Measurements from ENCODE around the gene DIS3L2.

GRCh38 chr2:232147440-232148077, 186.0 kb downstream of the DIS3L2 start:
- TF ChIP-seq CTCF (IDR thresholded peaks at IDR 0.05): no peak
- no peak for TF ChIP-seq POLR2A (IDR thresholded peaks at IDR 0.05; ENCODE audit: low read depth)
- no peak for TF ChIP-seq POLR2AphosphoS5 (IDR thresholded peaks at IDR 0.05)
- no peak for TF ChIP-seq EP300 (IDR thresholded peaks at IDR 0.05)

Data from esophagus muscularis mucosa (tissue), 4 donors.